GM19023 (cell line): ENCODE results near the gene HOXA7.

Experiments used
- ATAC-seq: cut with Tn5 transposase; IDR thresholded peaks from one replicate; pipeline ENCODE4 v1.9.1; 2021; ENCODE audit warnings: mild to moderate bottlenecking, moderate library complexity; ENCODE audit not compliant: unreplicated experiment

HOXA7 gene

DNA sequence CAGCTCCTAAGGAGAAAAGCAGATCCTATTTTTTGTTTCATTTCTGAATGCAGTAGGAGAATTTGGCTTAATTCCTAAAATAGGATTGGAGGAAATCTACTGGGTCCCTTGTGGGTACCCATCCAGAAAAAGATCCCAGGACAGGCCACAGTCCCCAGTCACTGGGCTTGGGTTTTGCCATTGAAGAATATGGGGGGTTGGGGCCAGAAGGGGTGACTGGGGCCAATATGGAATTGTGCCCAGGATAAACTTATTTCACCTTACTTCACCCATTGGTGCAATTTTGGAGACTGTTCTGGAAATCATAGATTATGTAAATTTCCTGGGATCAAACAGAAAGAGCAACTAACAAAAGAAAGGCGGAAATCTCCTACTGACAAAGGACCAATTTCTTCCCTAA is 18.0 kb downstream of the HOXA7 start:
- ATAC-seq: no peak

DNA sequence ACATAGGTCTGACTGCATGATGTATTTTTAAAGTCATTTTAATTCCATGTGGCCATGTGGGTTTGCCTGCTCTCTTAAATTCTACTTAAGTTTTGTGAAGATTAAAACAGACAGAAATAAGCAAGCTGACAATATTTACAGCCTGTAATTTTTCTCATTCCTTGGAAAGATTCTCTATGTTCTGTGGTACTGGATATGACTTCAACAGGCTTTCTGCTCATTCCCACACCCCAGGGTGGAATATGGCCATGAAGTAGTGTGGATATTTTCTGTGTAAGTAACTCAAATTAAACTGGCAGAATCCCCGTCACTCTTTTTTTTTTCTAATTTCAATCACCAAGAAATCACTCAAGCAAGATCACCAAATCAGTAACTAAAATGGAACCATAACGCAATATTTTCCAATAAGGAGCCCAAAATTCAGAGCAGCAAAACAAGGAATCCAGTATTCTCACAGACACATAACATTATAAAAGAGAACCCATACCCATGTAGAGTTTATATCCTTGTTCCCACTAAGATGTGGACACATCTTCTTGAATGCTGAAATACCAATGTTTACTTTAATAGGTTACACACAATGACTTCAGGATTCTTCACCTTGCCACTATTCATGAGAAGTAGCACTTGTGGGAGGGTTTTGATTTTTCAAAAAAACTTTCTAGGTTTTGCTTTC is 18.7 kb downstream of the HOXA7 start:
- ATAC-seq: no peak

DNA sequence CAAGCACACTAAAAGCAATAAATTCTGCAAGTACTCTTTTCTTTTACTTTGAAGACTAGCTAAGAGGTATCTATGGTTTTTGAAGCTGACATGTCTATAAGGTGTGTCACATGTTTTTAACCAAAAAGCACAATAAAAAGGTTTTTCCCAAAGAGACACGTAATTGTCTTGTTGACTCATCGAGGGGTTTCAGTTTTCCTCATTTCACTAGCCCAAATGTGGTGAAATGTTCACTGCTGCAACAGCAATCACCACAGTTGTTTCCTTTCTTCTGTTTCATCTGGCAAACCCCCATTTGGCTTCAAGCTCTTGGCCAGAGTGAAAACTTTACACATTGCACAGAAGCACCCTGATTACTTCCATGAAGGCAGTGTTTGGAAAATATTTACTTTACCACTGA is 22.1 kb downstream of the HOXA7 start:
- ATAC-seq: no peak

DNA sequence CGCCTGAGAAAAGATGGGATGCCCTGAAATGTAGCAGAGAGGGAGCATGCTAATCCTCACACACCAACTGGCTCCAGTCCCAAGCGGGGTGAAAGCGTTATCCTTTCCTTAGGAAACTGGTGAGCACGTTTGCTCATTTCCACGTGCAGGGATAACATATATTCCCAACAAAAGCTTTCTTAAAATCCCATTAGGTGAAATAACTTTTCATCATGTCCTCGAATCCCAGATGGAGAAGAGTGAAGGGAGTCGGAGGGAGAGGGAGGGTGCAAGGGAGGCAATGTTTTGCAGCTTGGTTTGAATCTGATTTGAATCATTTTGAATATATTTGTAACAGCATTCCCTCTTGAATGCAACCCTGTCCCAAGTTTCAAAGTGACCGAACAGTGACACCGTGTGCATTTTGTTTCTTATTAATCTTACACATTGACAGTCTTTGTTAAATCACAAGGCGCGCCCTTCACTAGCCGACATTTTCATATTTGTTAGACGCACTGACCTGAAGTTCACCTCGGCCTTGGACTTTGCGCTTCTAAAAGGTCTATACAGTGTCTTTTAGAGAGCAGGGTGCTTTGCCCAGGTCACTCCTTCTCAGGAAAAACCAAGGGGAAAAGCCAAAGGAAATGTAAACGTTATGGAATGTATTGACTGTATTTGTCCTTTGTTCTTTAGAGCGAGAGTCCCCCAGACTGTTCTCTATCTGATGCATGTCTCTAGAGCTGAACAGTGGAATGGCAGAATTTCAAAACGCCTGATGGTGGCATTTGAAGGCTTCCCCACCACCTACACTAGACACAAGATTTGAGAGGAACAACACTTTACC is 22.9 kb downstream of the HOXA7 start:
- no peak for ATAC-seq

DNA sequence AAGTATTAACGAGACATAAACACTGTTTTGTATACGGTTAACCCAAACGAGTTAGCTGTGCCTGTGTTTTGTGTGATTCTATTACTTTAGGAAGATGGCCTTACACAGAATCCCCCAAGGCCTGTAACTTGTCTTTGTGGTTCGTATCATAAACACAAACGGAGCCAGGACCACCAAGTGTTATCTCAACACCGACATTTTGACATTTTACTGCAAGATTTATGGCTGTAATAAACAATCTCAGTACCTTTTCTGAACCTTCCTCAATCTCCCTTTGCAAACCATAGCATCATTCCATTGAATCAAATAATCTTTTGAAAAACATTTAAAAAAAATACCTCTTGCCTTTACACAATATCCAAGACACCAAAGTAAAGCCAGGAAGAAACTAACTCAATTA is 23.5 kb downstream of the HOXA7 start:
- no peak for ATAC-seq

DNA sequence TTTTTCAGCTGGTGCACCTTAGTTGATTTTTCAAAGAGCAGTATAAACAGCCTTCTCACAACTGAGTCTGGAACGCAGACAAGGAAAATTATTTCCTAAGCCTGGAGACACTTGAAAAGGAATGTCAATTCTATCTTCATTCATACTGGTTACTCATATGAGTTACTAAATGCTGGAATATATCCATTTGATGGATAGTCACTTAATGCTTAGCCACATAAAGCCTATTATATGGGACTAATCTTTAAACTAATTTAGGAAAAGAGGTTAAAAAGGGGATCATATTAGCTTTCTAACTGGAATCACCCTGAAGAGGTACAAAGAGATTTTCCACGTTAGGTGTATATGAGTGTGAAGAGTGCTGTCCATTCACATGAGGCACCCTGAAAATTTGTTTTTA is 24.3 kb downstream of the HOXA7 start:
- no peak for ATAC-seq

DNA sequence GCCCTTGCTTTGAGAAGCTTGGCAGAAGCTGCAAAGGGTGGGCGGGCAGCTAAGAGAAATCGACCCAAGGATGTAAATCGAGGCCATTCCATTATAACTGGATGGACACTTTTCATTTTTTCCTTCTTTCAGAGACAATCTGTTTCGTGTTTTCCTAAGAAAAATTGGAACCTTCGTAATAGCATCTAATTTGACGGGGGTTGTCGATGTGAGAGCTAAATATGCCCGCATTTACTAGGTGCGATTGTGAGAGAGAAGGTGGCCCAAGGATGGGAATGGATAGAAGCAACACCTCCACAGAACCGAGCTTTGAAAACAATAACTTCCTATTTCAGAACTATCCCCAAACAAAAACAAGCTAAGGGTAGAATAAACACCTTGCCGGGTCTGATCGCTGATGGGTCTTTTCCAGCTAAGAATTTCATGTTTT is 25.1 kb downstream of the HOXA7 start:
- ATAC-seq: no peak

DNA sequence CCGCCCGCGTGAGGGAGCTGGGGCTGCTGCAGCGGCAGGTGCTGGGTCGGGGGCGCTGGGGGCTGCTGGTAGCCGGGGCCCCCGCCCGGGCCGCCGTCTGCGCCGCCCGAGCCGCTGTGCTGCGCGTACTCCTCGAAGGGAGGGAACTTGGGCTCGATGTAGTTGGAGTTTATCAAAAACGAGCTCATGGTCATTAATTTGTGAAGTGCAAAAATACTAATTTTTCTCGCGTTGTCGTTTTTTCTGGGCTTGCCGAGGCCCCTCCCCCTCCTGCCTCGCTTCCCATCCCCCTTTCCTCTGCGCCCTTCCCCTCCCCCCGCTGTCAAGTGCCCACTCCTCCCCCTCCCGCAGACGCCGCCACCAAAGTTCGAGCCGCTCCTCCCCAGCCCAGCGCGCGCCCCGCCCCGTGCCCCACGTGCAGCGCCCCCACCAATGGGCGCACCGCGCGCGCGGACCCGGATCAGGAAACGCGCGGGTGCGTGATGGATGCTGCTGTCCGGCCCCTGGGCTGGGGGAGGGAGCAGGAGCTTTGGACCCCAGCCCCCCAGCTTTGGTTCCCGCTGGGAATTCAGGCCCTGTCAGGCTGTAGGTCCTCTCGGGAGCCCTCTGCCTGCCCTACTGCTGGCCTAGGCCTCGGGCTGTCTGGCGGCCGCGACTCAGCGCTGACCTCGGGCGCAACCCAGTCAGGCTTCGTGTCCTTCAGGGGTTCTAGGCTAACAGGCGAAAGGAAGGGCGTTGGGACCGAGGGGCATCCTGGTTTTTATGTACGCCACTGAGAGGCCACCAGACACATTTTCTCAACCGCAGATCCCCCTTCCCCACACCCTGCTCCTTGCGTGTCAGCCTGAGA is 25.7 kb downstream of the HOXA7 start, which contains the start of gene HOXA4:
HOXA4 (minus strand) TSS at position 218 of the 850 bp plus-strand sequence; CDS start at position 194, 24 bp downstream.
- ATAC-seq: no peak

DNA sequence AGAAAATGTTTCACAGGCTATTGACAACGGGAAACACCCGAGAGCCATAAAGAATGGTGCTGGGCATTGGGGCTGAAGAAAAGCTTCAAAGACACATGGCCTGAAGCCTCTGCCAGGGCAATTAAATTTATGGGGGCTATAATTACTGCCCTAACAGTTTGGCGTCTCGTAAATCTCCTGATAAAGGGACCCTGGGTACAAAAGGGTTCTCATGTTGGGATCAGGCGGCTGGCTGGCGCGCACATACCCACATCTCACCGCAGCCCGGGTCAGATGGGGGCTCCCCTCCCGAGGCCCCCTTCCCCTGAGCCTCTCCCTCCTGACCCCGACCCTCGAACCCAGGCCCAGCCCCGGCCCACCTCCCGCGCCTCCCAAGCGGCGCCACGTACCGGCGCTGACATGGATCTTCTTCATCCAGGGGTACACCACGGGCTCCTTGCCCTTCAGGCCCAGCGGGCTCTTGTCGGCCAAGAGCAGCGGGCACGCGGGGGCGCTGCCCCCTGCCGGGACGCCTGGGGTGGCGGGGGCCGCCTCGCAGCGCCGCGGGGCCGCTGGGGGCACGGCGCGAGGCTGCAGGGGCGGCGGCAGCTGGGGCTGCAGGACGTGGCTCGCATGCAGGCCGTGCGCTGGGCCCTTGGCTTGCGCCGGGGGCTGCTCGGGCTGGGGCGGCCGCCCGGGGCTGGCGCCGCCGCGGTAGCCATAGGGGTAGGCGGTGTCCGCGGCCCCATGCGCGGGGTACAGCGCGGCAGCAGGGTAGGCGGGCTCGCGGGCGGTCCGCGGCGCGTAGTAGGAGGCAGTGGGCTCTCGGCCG is 26.5 kb downstream of the HOXA7 start:
- ATAC-seq: no peak

DNA sequence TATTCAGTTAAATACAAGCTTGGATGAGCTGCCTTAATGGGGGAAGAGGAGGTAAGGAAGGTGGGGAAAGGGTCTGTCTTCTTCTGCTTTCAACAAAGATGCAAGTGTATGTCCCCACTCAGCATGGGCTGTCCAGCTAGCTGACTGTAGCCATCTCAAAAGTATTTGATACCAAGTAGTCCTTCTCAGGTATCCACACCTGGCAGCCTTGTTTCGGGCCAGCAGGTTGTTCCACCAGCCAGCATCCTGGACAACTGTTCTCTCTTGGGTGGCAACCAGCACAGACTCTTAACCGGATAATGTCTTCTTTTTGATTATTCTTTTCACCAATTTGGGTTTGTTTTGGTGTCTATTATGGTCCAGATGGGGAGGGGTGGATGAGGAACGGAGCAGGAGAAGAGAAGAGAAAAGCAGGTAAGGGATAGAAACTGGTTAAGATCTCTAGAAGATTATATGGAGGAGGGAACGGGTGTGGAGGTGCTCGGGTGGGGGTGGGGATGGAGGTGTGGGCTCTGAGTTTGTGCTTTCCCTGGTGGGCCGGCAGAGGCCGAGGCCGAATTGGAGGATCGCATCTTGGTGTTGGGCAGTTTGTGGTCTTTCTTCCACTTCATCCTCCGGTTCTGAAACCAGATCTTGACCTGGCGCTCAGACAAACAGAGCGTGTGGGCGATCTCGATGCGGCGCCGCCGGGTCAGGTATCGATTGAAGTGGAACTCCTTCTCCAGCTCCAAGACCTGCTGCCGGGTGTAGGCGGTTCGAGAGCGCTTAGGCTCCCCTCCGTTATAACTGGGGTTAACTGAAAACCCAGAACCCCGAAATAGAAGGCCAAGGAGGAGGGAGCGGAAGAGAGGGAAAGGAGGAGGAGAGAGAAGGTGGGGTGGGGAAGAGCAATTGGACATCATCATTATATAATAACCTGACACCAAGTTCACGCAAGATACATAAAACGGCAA is 27.4 kb downstream of the HOXA7 start:
- ATAC-seq: no peak

DNA sequence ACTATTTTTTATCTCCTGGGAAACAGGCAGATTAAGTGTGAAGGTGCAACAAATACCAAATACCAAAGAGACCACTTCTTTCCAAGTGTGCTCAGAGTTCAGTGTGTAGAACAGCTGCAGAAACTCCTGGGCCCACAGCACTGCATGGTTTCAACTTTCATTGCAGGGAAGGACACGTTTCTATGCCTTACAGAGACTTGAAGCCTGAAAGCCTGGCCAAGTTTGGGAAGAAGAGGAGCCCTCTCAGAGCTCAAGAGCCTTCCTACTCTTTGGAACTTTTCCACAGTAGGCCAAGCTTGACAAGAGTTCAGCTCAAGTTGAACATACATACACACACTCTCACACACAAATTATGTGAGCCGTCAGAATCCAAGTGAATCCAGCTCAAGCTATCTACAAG is 28.4 kb downstream of the HOXA7 start:
- no peak for ATAC-seq

DNA sequence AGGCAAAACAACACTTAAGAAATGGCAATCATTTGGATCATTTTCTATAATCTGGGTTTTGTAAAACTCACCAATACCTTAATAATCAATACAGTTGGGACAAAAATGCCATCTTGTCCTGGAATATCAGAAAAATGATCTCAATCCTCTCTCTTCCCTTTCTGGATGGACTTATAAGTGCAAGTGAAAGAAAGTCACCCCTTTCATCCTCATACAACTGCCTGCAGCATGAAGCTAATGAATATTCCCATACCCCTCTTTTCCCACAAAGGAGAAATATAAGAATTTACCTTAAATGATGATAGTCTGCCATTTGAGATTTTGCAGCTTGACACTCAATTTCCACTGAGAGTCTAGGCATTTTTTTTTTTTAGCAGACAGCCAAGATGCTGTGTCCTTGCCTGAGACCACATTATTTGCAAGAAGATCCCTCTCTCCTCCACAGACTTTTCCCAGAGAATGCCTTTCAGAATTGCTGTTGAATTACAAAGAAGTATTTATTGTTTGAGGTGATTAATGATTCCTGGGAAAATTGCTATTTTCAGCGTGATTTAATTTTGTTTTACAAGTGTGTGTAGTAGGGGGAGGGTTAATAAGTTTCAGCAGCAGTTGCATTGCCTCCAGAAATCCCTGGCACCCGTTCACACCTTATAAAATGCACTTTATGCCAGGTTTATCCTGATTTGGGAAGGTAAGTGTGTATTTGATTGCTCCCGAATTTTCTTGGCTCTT is 29.7 kb downstream of the HOXA7 start:
- ATAC-seq: no peak

DNA sequence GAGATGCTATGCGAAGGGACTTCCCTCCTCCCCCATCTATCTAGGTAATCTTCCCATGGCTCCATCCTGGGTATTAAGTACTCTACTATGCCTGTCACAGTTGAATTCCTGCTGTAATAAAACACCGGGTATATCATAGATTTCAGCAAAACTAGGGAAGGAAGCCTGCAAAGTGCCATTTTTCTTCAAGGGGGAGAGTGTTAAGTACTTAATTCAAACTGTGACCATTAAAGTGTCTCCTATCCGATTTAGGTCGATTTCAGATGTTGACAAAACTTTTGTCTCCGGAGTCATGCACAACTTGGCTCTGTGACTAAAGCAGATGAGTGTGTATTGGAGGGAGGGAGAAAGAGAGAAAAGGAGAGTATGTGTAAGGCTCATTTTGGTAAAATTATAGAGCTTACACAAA is 30.5 kb downstream of the HOXA7 start:
- ATAC-seq: no peak

DNA sequence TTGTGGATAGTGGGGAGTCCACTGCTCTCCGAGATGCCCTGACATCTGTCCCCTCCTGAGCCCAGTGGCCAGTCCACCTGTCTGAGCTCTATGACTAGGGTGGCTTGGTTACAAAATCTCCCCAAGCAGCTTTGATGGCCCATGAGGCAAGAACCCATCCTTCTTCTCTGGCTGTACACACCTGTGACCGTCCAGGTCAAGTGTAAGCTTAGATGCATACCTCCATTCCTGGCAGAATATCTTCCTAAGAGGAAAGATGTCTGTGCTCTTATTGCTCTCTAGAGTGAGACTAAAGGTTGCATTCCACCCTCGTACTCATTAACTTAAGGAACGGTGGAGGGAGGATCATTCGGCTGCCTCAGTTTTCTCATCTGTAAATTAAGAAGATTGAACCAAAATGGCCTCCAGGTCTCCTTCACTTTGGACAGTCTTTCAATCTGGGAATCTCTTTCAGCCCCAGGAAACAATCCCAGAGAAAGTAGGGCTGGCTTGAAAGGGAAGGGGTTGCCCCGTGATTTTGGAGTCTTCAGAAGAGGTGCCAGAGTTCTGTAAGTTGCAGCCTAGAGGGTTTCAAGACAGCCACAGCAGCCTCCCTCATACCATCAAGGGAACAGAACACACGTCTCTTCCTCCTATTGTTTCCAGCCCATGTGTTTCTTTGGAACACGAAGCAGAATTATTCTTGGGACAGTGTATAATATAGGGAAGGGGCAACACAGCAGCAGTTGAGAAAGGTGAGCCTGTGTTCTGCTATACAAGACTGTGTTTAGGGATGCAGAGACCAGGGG is 31.4 kb downstream of the HOXA7 start:
- no peak for ATAC-seq

DNA sequence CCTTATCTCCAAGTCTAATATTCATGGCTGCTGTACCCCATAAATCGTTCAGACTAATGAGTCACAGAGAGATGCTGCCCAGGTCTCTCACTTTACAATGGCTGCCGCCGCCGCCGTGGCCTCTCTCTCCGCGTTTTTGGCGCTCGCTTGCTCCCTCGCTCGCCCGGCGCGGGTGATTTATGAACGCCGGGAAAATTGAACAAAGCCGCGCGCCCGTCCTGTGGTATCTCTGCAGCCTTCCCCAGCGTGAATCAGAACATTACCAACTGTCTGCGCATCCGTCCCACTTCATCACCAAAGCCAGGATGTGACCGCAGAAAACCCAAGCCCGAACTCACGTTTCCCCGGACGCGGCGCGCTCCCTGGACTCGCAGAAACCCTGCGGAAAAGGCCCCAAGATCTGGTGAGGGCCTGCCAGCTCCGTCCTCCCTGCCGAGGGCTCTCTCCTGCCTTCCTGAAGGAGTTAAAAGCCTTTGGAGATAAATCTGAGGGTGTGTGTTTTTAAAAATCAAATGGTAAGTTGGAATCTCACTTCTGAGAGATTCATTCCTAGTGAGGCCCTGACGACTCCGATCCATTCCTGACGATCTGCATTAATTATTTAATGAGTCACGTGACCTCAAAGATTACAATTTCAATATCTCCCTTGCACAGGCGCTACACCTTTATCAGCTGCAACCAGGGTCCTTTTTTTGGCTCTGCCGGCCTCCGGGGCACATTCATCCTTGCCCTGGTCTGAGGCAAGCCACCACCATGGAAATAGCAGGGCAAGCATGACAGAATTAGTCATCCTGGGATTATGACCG is 32.2 kb downstream of the HOXA7 start:
- ATAC-seq: no peak

DNA sequence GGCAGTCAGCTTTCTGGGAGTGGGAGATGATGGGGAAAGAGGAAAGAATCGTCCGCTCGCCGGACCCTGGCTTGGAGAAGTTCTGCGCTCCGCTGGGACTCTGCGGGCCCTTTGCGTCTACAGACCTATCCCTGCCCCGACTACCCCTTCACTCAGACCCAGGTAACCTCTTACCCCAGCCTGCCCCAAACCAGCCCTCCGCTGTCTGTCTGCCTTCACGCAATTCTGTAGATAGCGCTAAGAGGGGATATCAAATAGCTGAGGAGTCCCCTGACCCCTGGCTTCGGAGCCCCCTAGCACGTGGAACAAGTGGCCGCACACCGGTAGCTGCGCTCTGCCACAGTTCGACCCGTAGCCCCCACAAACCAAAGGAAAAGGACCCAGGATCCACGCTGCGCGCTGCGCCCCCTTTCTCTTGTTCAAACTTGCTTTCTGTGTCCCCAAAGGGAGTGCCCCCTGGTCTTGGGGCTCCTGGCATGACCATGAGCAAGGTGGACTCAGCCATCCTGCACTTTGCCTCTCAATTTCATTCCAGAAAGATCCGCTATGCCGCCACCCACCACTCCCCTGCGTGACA is 32.9 kb downstream of the HOXA7 start:
- no peak for ATAC-seq

DNA sequence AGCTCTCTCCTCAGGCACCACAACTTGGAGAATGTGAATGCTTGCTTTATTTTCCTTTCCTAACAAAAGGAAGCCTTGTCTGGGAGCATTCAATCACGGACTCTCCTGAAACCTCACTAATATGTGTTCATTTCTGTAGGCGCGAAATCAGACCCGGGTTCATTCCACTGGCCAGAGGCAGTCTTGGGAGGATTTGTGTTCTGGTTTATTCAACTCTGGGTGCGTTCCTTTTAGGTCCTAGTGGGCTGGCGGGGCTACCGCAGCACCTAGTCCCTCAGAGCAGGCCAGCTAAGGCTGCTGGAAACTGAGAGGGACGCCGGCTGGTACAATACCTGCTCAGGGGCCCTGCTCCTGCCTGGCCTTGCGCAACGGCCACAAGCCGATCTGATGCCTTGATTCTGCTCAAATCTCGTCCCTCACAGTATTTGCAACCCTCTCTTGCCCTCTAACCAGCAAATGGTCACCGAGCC is 33.4 kb downstream of the HOXA7 start:
- ATAC-seq: no peak
